Kidney epithelial cell (primary cell): ENCODE measurements around the gene GABRB1. TPM values are rescaled to one million over a fixed set of nuclear protein-coding genes. Genes with fewer than 3 reads are reported as not detected.

Source experiments
- DNase-seq: peaks from one replicate; pipeline ENCODE4 v3.0.0-alpha.2; 2010; ENCODE audit warnings: low read depth
- H3K27me3 ChIP-seq: 2 replicates; pipeline ENCODE4 v1.6.0; 2011; ENCODE audit warnings: low read length; ENCODE audit not compliant: control insufficient read depth, insufficient read depth
- H3K36me3 ChIP-seq: 2 replicates; pipeline ENCODE4 v1.5.1; 2011; ENCODE audit warnings: low read length; ENCODE audit not compliant: control insufficient read depth, insufficient read depth
- H3K4me3 ChIP-seq: 2 replicates; pipeline ENCODE4 v1.5.1; 2011; ENCODE audit warnings: low read depth, mild to moderate bottlenecking, control low read depth, low read length
- CTCF ChIP-seq: IDR thresholded peaks from 2 replicates; pipeline ENCODE4 v1.5.1; 2011; ENCODE audit warnings: mild to moderate bottlenecking, moderate library complexity, low read length, control low read depth, inconsistent platforms; ENCODE audit not compliant: insufficient read depth, poor library complexity, severe bottlenecking
- total RNA-seq: library from RNA; depleted of rRNA; stranded (reverse); fragments of >200 nt; gene quantifications from 2 replicates; pipeline ENCODE4 v1.2.3, GENCODE V29; 2015

Gene GABRB1
- total RNA-seq, 1 donor from 2014 or later: not detected

GRCh38 chr4:47410271-47410670 lies 378.9 kb downstream of the GABRB1 start:
- TF ChIP-seq CTCF: no peak
- DNase-seq: no peak
- no peak overlapping the region for H3K4me3 ChIP-seq
- H3K36me3 ChIP-seq: no peaks in the 10 kb centered on the region
- H3K27me3 ChIP-seq: no peaks in the 10 kb centered on the region

GRCh38 chr4:47413521-47413920 lies 382.2 kb downstream of the GABRB1 start:
- peak; percentile 21 for DNase-seq
- no peaks in the 10 kb centered on the region for H3K27me3 ChIP-seq
- no peak for TF ChIP-seq CTCF
- no peaks in the 10 kb centered on the region for H3K36me3 ChIP-seq
- H3K4me3 ChIP-seq: no peak overlapping the region

- Histone ChIP-seq H3K4me3 (no peak overlapping the region), H3K27me3 (no peaks in the 10 kb centered on the region), H3K36me3 (no peaks in the 10 kb centered on the region)
- DNase-seq: no peak
- no peak for TF ChIP-seq CTCF
Measured at GRCh38 chr4:47415719-47416118, 384.4 kb downstream of the GABRB1 start.

GRCh38 chr4:47418147-47418546 lies 386.8 kb downstream of the GABRB1 start:
- Histone ChIP-seq H3K27me3 (no peaks in the 10 kb centered on the region), H3K36me3 (no peaks in the 10 kb centered on the region), H3K4me3 (no peak overlapping the region)
- TF ChIP-seq CTCF: no peak
- DNase-seq: no peak

GRCh38 chr4:47419296-47419695 lies 387.9 kb downstream of the GABRB1 start:
- no peak overlapping the region for H3K4me3 ChIP-seq
- no peak for TF ChIP-seq CTCF
- H3K36me3 ChIP-seq: no peaks in the 10 kb centered on the region
- no peak for DNase-seq
- H3K27me3 ChIP-seq: no peaks in the 10 kb centered on the region

- DNase-seq: no peak
- Histone ChIP-seq H3K36me3 (no peaks in the 10 kb centered on the region), H3K27me3 (no peaks in the 10 kb centered on the region), H3K4me3 (no peak overlapping the region)
- no peak for TF ChIP-seq CTCF
Measured at GRCh38 chr4:47425628-47426027, 394.3 kb downstream of the GABRB1 start.
